Stomach (tissue), 9 donors: ENCODE data around the gene KRTAP10-4. TPM values are rescaled to one million over a fixed set of nuclear protein-coding genes. Genes with fewer than 3 reads are reported as not detected.
A peak's percentile ranks its signal among the peaks of the same experiment; 100 is the strongest.

ENCODE experiments used
- DNase-seq, 2 donors: peaks; one replicate each; pipeline versions ENCODE4 v3.0.0 to v3.0.0-alpha.2; 2013 to 2019
- H3K27ac ChIP-seq, 5 donors: fragments of 200-600 bp in 4 of 5; sonication (generic) in 4 of 5; one replicate each; pipeline ENCODE4 v1.5.1; 2013 to 2019; ENCODE audit warnings: mild to moderate bottlenecking in 1 of 5, moderate library complexity in 1 of 5
- H3K27me3 ChIP-seq, 3 donors: fragments of 200-600 bp; sonication (generic); one replicate each; pipeline ENCODE4 v1.5.1; 2017 to 2019; ENCODE audit warnings: mixed run types in 1 of 3
- H3K36me3 ChIP-seq, 4 donors: fragments of 200-600 bp; sonication (generic); 1 replicate in 3 of 4; 2 replicates in 1 of 4; pipeline ENCODE4 v1.5.1; 2016 to 2019
- H3K4me1 ChIP-seq, 4 donors: fragments of 200-600 bp; sonication (generic); one replicate each; pipeline ENCODE4 v1.5.1; 2016 to 2019
- H3K4me3 ChIP-seq, 4 donors: fragments of 200-600 bp; sonication (generic) in 3 of 4; one replicate each; pipeline ENCODE4 v1.5.1; 2016 to 2019; ENCODE audit warnings: mild to moderate bottlenecking in 1 of 4
- H3K9me3 ChIP-seq, 4 donors: fragments of 200-600 bp; sonication (generic); one replicate each; pipeline ENCODE4 v1.5.1; 2016 to 2019
- EP300 ChIP-seq: sonication (generic); formaldehyde crosslinking; IDR thresholded peaks from one replicate; pipeline ENCODE4 v1.6.1; 2017; ENCODE audit warnings: antibody characterized with exemption
- POLR2A ChIP-seq, 4 donors: fragments of 450-650 bp; IDR thresholded peaks; one replicate each; pipeline ENCODE4 v1.6.1; 2016; ENCODE audit warnings: antibody characterized with exemption in 4 of 4, control low read depth in 2 of 4, mild to moderate bottlenecking in 1 of 4, moderate library complexity in 1 of 4
- POLR2AphosphoS5 ChIP-seq, 3 donors: sonication (generic); formaldehyde crosslinking; IDR thresholded peaks; one replicate each; pipeline ENCODE4 v1.6.1; 2016; ENCODE audit warnings: antibody characterized with exemption in 3 of 3
- WGBS, 5 donors: extraction: QIAGEN DNeasy Blood & Tissue Kit in 3 of 5; methylation state at CpG; one replicate each; pipeline versions ENCODE4 v1.1.5 to v1.1.7; 2013 to 2018; 5-methylcytosine and 5-hydroxymethylcytosine counted together
- intact Hi-C: fragments of 100-400 bp; cut with DNase I; formaldehyde crosslinking; loops from one replicate; pipeline ENCODE4 v1.15.1; 2023; ENCODE audit warnings: low total_unique reads
- polyA plus RNA-seq, 3 donors: library from polyadenylated mRNA; stranded (reverse); fragments of 200-250 nt; gene quantifications; one replicate each; pipeline ENCODE4 v1.2.3, GENCODE V29; 2013
- total RNA-seq, 5 donors: library from RNA; depleted of rRNA; stranded (reverse); fragments of >200 nt; gene quantifications; one replicate each; pipeline versions ENCODE4 v1.1.0 to v1.2.3, GENCODE V29; 2014 to 2016
- TF ChIP-seq, protein P1 (sequence below), 7 experiments: fragments of 450-650 bp in 4 of 7; fragments of 200-600 bp in 3 of 7; sonication (generic) in 3 of 7; IDR thresholded peaks; one replicate each; pipeline ENCODE4 v1.5.1; 2016 to 2019; ENCODE audit warnings: antibody characterized with exemption in 7 of 7, control low read depth in 2 of 7, mild to moderate bottlenecking in 1 of 7
- donor health status: healthy with polysubstance abuse.
- donor health status: Bipolar disorder and iron deficiency.
- donor health status: healthy.

The KRTAP10-4 gene
- total and polyA plus RNA-seq, 8 donors = not detected

GRCh38 chr21:44527156-44527982, 46.2 kb upstream of the KRTAP10-4 start:
- DNase-seq = no peak
- H3K36me3 ChIP-seq = no peaks in the 10 kb centered on the region
- H3K9me3 ChIP-seq = no peaks in the 10 kb centered on the region
- intact Hi-C loops = no loop called here
- WGBS, 5 donors = 87 to 91% (median 89%) methylated on average over 28 to 37 of the region's 37 CpGs
- peaks cover 0 to 48% (median 0%) of the 10 kb centered on the region in 3 donors for H3K27me3 ChIP-seq
- TF ChIP-seq, protein P1, sequence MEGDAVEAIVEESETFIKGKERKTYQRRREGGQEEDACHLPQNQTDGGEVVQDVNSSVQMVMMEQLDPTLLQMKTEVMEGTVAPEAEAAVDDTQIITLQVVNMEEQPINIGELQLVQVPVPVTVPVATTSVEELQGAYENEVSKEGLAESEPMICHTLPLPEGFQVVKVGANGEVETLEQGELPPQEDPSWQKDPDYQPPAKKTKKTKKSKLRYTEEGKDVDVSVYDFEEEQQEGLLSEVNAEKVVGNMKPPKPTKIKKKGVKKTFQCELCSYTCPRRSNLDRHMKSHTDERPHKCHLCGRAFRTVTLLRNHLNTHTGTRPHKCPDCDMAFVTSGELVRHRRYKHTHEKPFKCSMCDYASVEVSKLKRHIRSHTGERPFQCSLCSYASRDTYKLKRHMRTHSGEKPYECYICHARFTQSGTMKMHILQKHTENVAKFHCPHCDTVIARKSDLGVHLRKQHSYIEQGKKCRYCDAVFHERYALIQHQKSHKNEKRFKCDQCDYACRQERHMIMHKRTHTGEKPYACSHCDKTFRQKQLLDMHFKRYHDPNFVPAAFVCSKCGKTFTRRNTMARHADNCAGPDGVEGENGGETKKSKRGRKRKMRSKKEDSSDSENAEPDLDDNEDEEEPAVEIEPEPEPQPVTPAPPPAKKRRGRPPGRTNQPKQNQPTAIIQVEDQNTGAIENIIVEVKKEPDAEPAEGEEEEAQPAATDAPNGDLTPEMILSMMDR (IDR thresholded peaks at IDR 0.05) = no peak
- TF ChIP-seq POLR2A (IDR thresholded peaks at IDR 0.05) (no peak), POLR2AphosphoS5 (IDR thresholded peaks at IDR 0.05) (no peak)
- H3K4me3 ChIP-seq = no peak overlapping the region
- no peak overlapping the region for H3K27ac ChIP-seq
- H3K4me1 ChIP-seq = no peaks in the 10 kb centered on the region

- no peak for DNase-seq
Measured at GRCh38 chr21:44527983-44528633, 45.4 kb upstream of the KRTAP10-4 start.

DNA sequence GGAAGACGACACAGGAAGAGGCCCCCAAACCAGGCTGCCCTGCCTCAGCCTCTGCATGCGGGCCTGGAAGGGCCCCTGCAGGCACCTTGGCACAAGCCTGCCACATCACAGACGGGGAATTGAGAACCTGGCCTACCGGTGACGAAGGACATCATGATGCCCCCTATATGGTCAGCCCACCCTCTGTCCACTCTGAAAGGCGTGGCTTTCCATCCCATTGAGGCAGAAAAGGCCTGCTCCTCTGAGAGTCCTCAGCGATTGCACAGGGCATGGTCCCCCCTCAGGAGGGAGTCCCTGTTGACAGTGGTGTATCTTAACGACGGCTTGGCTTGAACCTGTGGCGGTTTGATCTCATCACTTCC, 44.9 kb upstream of the KRTAP10-4 start:
- Histone ChIP-seq H3K27ac (no peak overlapping the region), H3K27me3 (peaks cover 0 to 55% (median 0%) of the 10 kb centered on the region in 3 donors), H3K4me3 (no peak overlapping the region), H3K4me1 (no peaks in the 10 kb centered on the region), H3K9me3 (no peaks in the 10 kb centered on the region), H3K36me3 (no peaks in the 10 kb centered on the region)
- WGBS, 5 donors = 82 to 88% (median 85%) methylated on average over 4 to 10 of the region's 10 CpGs
- intact Hi-C loops = no loop called here
- TF ChIP-seq, protein P1 (IDR thresholded peaks at IDR 0.05) = no peak
- TF ChIP-seq POLR2AphosphoS5 (IDR thresholded peaks at IDR 0.05) (no peak), EP300 (no peak), POLR2A (IDR thresholded peaks at IDR 0.05) (no peak)
- DNase-seq = no peak

More at GRCh38 chr21:44527983-44528633, 45.4 kb upstream of the KRTAP10-4 start:
- no peak overlapping the region for H3K4me3 ChIP-seq
- no peaks in the 10 kb centered on the region for H3K9me3 ChIP-seq
- no peak overlapping the region for H3K27ac ChIP-seq
- intact Hi-C loops = no loop called here
- WGBS, 5 donors = 78 to 82% (median 79%) methylated on average over 14 to 18 of the region's 18 CpGs
- TF ChIP-seq EP300 (no peak), POLR2AphosphoS5 (IDR thresholded peaks at IDR 0.05) (no peak), POLR2A (IDR thresholded peaks at IDR 0.05) (no peak)
- TF ChIP-seq, protein P1 (IDR thresholded peaks at IDR 0.05) = no peak
- H3K36me3 ChIP-seq = no peaks in the 10 kb centered on the region
- H3K27me3 ChIP-seq = peaks cover 0 to 50% (median 0%) of the 10 kb centered on the region in 3 donors
- H3K4me1 ChIP-seq = no peaks in the 10 kb centered on the region

- Histone ChIP-seq H3K4me1 (no peaks in the 10 kb centered on the region), H3K9me3 (no peaks in the 10 kb centered on the region), H3K36me3 (no peaks in the 10 kb centered on the region), H3K27me3 (peaks cover 0 to 56% (median 0%) of the 10 kb centered on the region in 3 donors), H3K27ac (no peak overlapping the region), H3K4me3 (no peak overlapping the region)
- 86 to 91% (median 89%) methylated on average over 11 to 17 of the region's 17 CpGs for WGBS, 5 donors
- intact Hi-C loops = no loop called here
- TF ChIP-seq, protein P1 (IDR thresholded peaks at IDR 0.05) = no peak
- TF ChIP-seq EP300 (no peak), POLR2A (IDR thresholded peaks at IDR 0.05) (no peak), POLR2AphosphoS5 (IDR thresholded peaks at IDR 0.05) (no peak)
- DNase-seq = peak in 1 of 2 donors; percentile 18
Measured at GRCh38 chr21:44529011-44529421, 44.5 kb upstream of the KRTAP10-4 start.
